Neuronal stem cell (in vitro differentiated cells): ENCODE measurements around the gene CDC37L1.

Experiments
- DNase-seq: peaks from one replicate; pipeline ENCODE4 v3.0.0-alpha.2; 2013; ENCODE audit warnings: low spot score
- H2AFZ ChIP-seq: one replicate; pipeline ENCODE4 v1.6.1; 2013; ENCODE audit warnings: mild to moderate bottlenecking, low read length, inconsistent platforms
- H2AK5ac ChIP-seq: 2 replicates; pipeline ENCODE4 v1.6.1; 2013; ENCODE audit warnings: low read depth, mild to moderate bottlenecking, inconsistent platforms, low read length, moderate library complexity, mixed read lengths
- H2BK120ac ChIP-seq: 2 replicates; pipeline ENCODE4 v1.6.1; 2013; ENCODE audit warnings: low read depth, mild to moderate bottlenecking, inconsistent platforms, low read length, moderate library complexity, mixed read lengths
- H2BK12ac ChIP-seq: one replicate; pipeline ENCODE4 v1.6.1; 2013; ENCODE audit warnings: low read length, inconsistent platforms
- H2BK15ac ChIP-seq: 2 replicates; pipeline ENCODE4 v1.6.1; 2013; ENCODE audit warnings: mild to moderate bottlenecking, low read length, inconsistent platforms, mixed read lengths
- H2BK5ac ChIP-seq: one replicate; pipeline ENCODE4 v1.6.1; 2013; ENCODE audit warnings: inconsistent platforms, mild to moderate bottlenecking, low read length, moderate library complexity
- H3K14ac ChIP-seq: one replicate; pipeline ENCODE4 v1.6.1; 2013; ENCODE audit warnings: low read length, inconsistent platforms
- H3K18ac ChIP-seq: 2 replicates; pipeline ENCODE4 v1.6.1; 2013; ENCODE audit warnings: low read length, inconsistent platforms
- H3K23ac ChIP-seq: 2 replicates; pipeline ENCODE4 v1.6.1; 2013; ENCODE audit warnings: low read depth, mild to moderate bottlenecking, mixed read lengths, low read length, inconsistent platforms; ENCODE audit not compliant: poor library complexity
- H3K27ac ChIP-seq: replicated peaks from 3 replicates; pipeline ENCODE4 v1.5.1; 2013; ENCODE audit warnings: low read length, inconsistent platforms
- H3K27me3 ChIP-seq, 3 experiments: 2 replicates each; pipeline ENCODE4 v1.6.1; 2013; ENCODE audit warnings: low read length in 3 of 3, mild to moderate bottlenecking in 2 of 3, inconsistent platforms in 1 of 3, low read depth in 1 of 3, mixed read lengths in 1 of 3, moderate library complexity in 1 of 3; ENCODE audit not compliant: control insufficient read depth in 3 of 3, insufficient read depth in 3 of 3
- H3K36me3 ChIP-seq, 2 donors: replicated peaks in 1 of 2; 2 replicates each; pipeline ENCODE4 v1.6.1; 2013; ENCODE audit warnings: low read length in 2 of 2; ENCODE audit not compliant: control insufficient read depth in 2 of 2, insufficient read depth in 2 of 2
- H3K4ac ChIP-seq: 2 replicates; pipeline ENCODE4 v1.6.1; 2013; ENCODE audit warnings: inconsistent platforms, mild to moderate bottlenecking, low read length, moderate library complexity
- H3K4me1 ChIP-seq, 2 donors: 1 replicate in 1 of 2; 2 replicates in 1 of 2; pipeline ENCODE4 v1.6.1; 2013; ENCODE audit warnings: low read length in 2 of 2, low read depth in 1 of 2; ENCODE audit not compliant: control insufficient read depth in 2 of 2, insufficient read depth in 1 of 2
- H3K4me2 ChIP-seq: one replicate; pipeline ENCODE4 v1.6.1; 2013; ENCODE audit warnings: mild to moderate bottlenecking, low read length, inconsistent platforms; ENCODE audit not compliant: insufficient read depth, poor library complexity, severe bottlenecking
- H3K4me3 ChIP-seq, 2 donors: 2 replicates each; pipeline ENCODE4 v1.5.1; 2013; ENCODE audit warnings: low read length in 2 of 2, mild to moderate bottlenecking in 2 of 2, inconsistent platforms in 1 of 2, moderate library complexity in 1 of 2
- H3K79me1 ChIP-seq: one replicate; pipeline ENCODE4 v1.6.1; 2013; ENCODE audit warnings: low read depth, mild to moderate bottlenecking, inconsistent platforms, low read length, moderate library complexity
- H3K9ac ChIP-seq: one replicate; pipeline ENCODE4 v1.6.1; 2013; ENCODE audit warnings: mild to moderate bottlenecking, low read depth, low read length, inconsistent platforms; ENCODE audit not compliant: poor library complexity
- H3K9me3 ChIP-seq, 2 donors: replicated peaks in 1 of 2; 2 replicates each; pipeline versions ENCODE3 to v1.6.1; 2013; ENCODE audit warnings: low read length in 2 of 2, mild to moderate bottlenecking in 2 of 2, inconsistent platforms in 1 of 2, low read depth in 1 of 2, mixed read lengths in 1 of 2, moderate library complexity in 1 of 2; ENCODE audit not compliant: control insufficient read depth in 2 of 2, insufficient read depth in 1 of 2
- H4K8ac ChIP-seq: one replicate; pipeline ENCODE4 v1.6.1; 2013; ENCODE audit warnings: low read depth, mild to moderate bottlenecking, inconsistent platforms, low read length, moderate library complexity
- H4K91ac ChIP-seq: one replicate; pipeline ENCODE4 v1.6.1; 2013; ENCODE audit warnings: low read length, low read depth, mild to moderate bottlenecking, inconsistent platforms; ENCODE audit not compliant: poor library complexity
- WGBS, 2 donors: extraction: QIAGEN DNeasy Blood & Tissue Kit; methylation state at CpG; one replicate each; pipeline ENCODE4 v1.1.7; 2013; ENCODE audit warnings: missing lambda C conversion rate in 2 of 2, mixed read lengths in 1 of 2; ENCODE audit not compliant: insufficient read length in 2 of 2, insufficient replicate concordance in 1 of 2; ENCODE audit errors: extremely low coverage in 2 of 2; 5-methylcytosine and 5-hydroxymethylcytosine counted together

Gene CDC37L1

DNA sequence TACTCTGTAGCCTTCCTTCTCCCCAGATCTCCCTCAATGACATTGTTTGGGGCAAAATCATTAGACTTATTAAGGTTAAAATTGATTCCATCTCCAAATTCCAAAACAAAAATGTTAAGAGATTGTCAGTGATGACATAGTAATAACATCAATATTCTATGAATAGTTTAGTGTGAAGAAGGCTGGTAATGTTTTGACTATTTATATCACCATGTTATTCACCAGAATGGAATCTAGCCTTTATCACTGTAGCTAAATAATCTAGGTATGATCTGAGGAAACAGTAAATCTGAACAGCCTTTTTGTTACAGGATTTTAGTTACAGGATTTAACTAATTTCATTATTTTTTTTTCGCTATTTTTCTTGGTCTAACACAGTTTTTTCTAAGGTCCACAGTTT is 18.2 kb upstream of the CDC37L1 start:
- no peak overlapping the region for H3K4ac ChIP-seq
- no peak overlapping the region for H2BK15ac ChIP-seq
- no peak overlapping the region for H3K18ac ChIP-seq
- H3K4me1 ChIP-seq = peaks cover 5 to 8% of the 10 kb centered on the region in 2 donors
- no peak overlapping the region for H2BK5ac ChIP-seq
- H3K9ac ChIP-seq = no peak overlapping the region
- H3K9me3 ChIP-seq = no peaks in the 10 kb centered on the region
- H3K27ac ChIP-seq = no peak overlapping the region
- H3K4me2 ChIP-seq = no peak overlapping the region
- no peaks in the 10 kb centered on the region for H3K79me1 ChIP-seq
- no peak overlapping the region for H2BK120ac ChIP-seq
- H2AK5ac ChIP-seq = no peak overlapping the region
- no CpG with 5 or more reads among the region's 1 CpG for WGBS, 2 donors
- H3K14ac ChIP-seq = no peak overlapping the region
- peaks cover 0 to 3% (median 0%) of the 10 kb centered on the region in 3 experiments for H3K27me3 ChIP-seq
- no peak overlapping the region for H2BK12ac ChIP-seq
- no peak overlapping the region for H3K4me3 ChIP-seq
- no peak overlapping the region for H3K23ac ChIP-seq
- H4K91ac ChIP-seq = no peak overlapping the region
- no peak for DNase-seq
- H2AFZ ChIP-seq = peak overlapping the region; percentile 93
- H4K8ac ChIP-seq = no peak overlapping the region
- no peaks in the 10 kb centered on the region for H3K36me3 ChIP-seq

DNA sequence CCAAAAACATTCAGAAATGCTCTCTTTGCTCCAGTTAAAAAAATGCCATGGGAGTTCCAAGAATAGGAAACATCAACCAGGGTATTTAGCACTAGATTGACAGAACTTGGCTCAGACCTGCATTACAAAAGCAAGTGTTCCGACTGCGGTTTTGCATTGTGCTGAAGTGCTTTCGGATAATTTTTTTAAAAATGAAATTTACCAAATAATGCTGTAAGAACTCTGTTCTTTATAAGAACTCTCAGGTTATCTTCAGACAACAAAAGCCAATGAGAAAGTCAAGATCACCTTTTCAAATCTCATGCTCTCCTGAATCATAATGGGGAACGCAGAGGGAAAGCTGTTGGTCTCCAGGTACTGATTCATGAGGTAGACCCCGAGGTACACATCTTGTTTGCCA is 17.8 kb upstream of the CDC37L1 start:
- H3K9me3 ChIP-seq = no peaks in the 10 kb centered on the region
- no peak overlapping the region for H3K27ac ChIP-seq
- H3K27me3 ChIP-seq = peaks cover 0 to 4% (median 0%) of the 10 kb centered on the region in 3 experiments
- H3K18ac ChIP-seq = no peak overlapping the region
- H3K4me3 ChIP-seq = peak overlapping the region in 1 of 2 donors; percentile 62
- H3K4me1 ChIP-seq = peaks cover 5 to 8% of the 10 kb centered on the region in 2 donors
- H3K23ac ChIP-seq = no peak overlapping the region
- H3K9ac ChIP-seq = no peak overlapping the region
- H2AFZ ChIP-seq = peak overlapping the region; percentile 93
- H2BK12ac ChIP-seq = no peak overlapping the region
- no peak overlapping the region for H4K8ac ChIP-seq
- H2BK5ac ChIP-seq = no peak overlapping the region
- no peak overlapping the region for H3K14ac ChIP-seq
- H2BK120ac ChIP-seq = no peak overlapping the region
- WGBS, 2 donors = no CpG with 5 or more reads among the region's 5 CpGs
- no peak for DNase-seq
- H3K36me3 ChIP-seq = no peaks in the 10 kb centered on the region
- no peak overlapping the region for H2BK15ac ChIP-seq
- no peak overlapping the region for H4K91ac ChIP-seq
- H3K4me2 ChIP-seq = no peak overlapping the region
- H3K4ac ChIP-seq = no peak overlapping the region
- no peak overlapping the region for H2AK5ac ChIP-seq
- no peaks in the 10 kb centered on the region for H3K79me1 ChIP-seq

DNA sequence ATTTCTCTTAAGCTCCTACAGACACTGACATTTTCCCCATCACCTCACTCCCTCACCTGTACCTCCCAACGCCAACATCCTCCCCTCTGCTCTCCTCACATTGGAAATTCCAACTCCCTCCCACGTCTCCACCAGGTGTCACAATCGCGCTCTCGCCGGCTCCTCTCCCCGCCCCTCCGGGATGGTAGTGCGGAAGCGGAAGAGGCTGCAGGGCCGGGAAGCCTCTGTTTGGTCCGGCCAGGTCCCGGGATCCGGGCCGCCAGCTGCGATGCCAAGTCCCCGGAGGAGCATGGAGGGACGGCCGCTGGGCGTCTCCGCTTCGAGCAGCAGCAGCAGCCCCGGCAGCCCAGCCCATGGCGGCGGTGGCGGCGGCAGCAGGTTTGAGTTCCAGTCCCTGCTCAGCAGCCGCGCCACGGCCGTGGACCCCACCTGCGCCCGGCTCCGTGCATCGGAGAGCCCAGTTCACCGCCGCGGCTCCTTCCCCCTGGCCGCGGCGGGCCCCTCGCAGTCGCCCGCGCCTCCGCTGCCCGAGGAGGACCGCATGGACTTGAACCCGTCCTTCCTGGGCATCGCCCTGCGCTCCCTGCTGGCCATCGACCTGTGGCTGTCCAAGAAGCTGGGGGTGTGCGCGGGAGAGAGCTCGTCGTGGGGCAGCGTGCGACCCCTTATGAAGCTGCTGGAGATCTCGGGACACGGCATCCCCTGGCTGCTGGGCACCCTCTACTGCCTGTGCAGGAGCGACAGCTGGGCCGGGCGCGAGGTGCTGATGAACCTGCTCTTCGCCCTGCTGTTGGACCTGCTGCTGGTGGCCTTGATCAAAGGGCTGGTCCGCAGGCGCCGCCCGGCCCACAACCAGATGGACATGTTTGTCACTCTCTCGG is 17.0 kb upstream of the CDC37L1 start, which contains the start of gene PLPP6:
PLPP6 (plus strand) TSS at position 187 of the 881 bp plus-strand sequence; CDS start at position 269, 82 bp downstream.
- no peak within 1 kb of the TSS for H3K4ac ChIP-seq
- H3K9ac ChIP-seq = peak within 1 kb of the TSS; percentile 99
- peak within 1 kb of the TSS; percentile 45 for H2BK15ac ChIP-seq
- H3K36me3 ChIP-seq = no peaks in the 10 kb centered on the region
- H3K23ac ChIP-seq = peak within 1 kb of the TSS; percentile 96
- no peak within 1 kb of the TSS for H4K8ac ChIP-seq
- H3K9me3 ChIP-seq = no peaks in the 10 kb centered on the region
- H2BK120ac ChIP-seq = peak within 1 kb of the TSS; percentile 84
- peak within 1 kb of the TSS; percentile 18 for H2BK12ac ChIP-seq
- peak within 1 kb of the TSS; percentile 94 for H3K4me2 ChIP-seq
- DNase-seq = peak; percentile 63
- peak within 1 kb of the TSS; percentile 72 for H3K14ac ChIP-seq
- H2AFZ ChIP-seq = peak within 1 kb of the TSS; percentile 93
- peaks cover 0 to 5% (median 0%) of the 10 kb centered on the region in 3 experiments for H3K27me3 ChIP-seq
- H2AK5ac ChIP-seq = no peak within 1 kb of the TSS
- no peak within 1 kb of the TSS for H2BK5ac ChIP-seq
- H3K27ac ChIP-seq = no peak within 1 kb of the TSS
- H3K4me3 ChIP-seq = peak within 1 kb of the TSS; percentile 62 to 89
- peak within 1 kb of the TSS; percentile 87 for H4K91ac ChIP-seq
- peaks cover 5 to 8% of the 10 kb centered on the region in 2 donors for H3K4me1 ChIP-seq
- no CpG with 5 or more reads among the region's 70 CpGs for WGBS, 2 donors
- peak within 1 kb of the TSS; percentile 98 for H3K18ac ChIP-seq
- H3K79me1 ChIP-seq = no peaks in the 10 kb centered on the region
